ENCODE results near the gene SEPSECS. TPM values are rescaled to one million over a fixed set of nuclear protein-coding genes. Genes with fewer than 3 reads are reported as not detected.

Gene SEPSECS
- total and polyA plus RNA-seq, 2 donors (not counting 1 experiment from before 2014, with no cell fraction given) = 5.9 to 12.4 TPM

GRCh38 chr4:25111648-25112196 is 48.5 kb downstream of the SEPSECS start:
- Histone ChIP-seq H3K9ac (ENCODE audit: insufficient read depth, low read length) (no peak overlapping the region), H4K20me1 (ENCODE audit: control insufficient read depth, extremely low read depth, insufficient read depth, low read length) (no peaks in the 10 kb centered on the region), H2AFZ (ENCODE audit: low read length) (no peak overlapping the region), H3K4me1 (ENCODE audit: control insufficient read depth, extremely low read depth, insufficient read depth, low read length) (no peaks in the 10 kb centered on the region), H3K4me3 (replicated peaks in 1 of 4; ENCODE audit: control extremely low read depth in 1 of 4, insufficient read depth in 1 of 4, low read depth in 3 of 4, low read length in 4 of 4) (no peak overlapping the region), H3K36me3 (ENCODE audit: control insufficient read depth, insufficient read depth, low read length) (no peaks in the 10 kb centered on the region), H3K27me3 (ENCODE audit: control insufficient read depth, insufficient read depth, low read length) (peaks cover 5% of the 10 kb centered on the region), H3K9me3 (ENCODE audit: control insufficient read depth, insufficient read depth, low read depth, low read length) (no peaks in the 10 kb centered on the region), H3K27ac (ENCODE audit: insufficient read depth, low read length) (no peak overlapping the region), H3K4me2 (ENCODE audit: extremely low read depth, insufficient read depth, low read length) (no peak overlapping the region), H3K79me2 (ENCODE audit: control insufficient read depth, insufficient read depth, low read length) (no peaks in the 10 kb centered on the region)
- TF ChIP-seq CTCF (conservative IDR thresholded peaks at IDR 0.05 in 1 of 2, IDR thresholded peaks at IDR 0.05 in 1 of 2; ENCODE audit: low read depth in 1 of 2, low read length in 2 of 2) (no peak), EZH2 (IDR thresholded peaks at IDR 0.05; ENCODE audit: low read length, missing control alignments) (no peak)
- DNase-seq (ENCODE audit: low read depth in 2 of 2) = no peak

- Histone ChIP-seq H3K27me3 (ENCODE audit: control insufficient read depth, insufficient read depth, low read length) (peaks cover 6% of the 10 kb centered on the region), H3K4me2 (ENCODE audit: extremely low read depth, insufficient read depth, low read length) (no peak overlapping the region), H3K9me3 (ENCODE audit: control insufficient read depth, insufficient read depth, low read depth, low read length) (no peaks in the 10 kb centered on the region), H4K20me1 (ENCODE audit: control insufficient read depth, extremely low read depth, insufficient read depth, low read length) (no peaks in the 10 kb centered on the region), H3K36me3 (ENCODE audit: control insufficient read depth, insufficient read depth, low read length) (no peaks in the 10 kb centered on the region), H3K4me1 (ENCODE audit: control insufficient read depth, extremely low read depth, insufficient read depth, low read length) (no peaks in the 10 kb centered on the region), H3K4me3 (replicated peaks in 1 of 4; ENCODE audit: control extremely low read depth in 1 of 4, insufficient read depth in 1 of 4, low read depth in 3 of 4, low read length in 4 of 4) (no peak overlapping the region), H2AFZ (ENCODE audit: low read length) (no peak overlapping the region), H3K79me2 (ENCODE audit: control insufficient read depth, insufficient read depth, low read length) (no peaks in the 10 kb centered on the region), H3K27ac (ENCODE audit: insufficient read depth, low read length) (no peak overlapping the region), H3K9ac (ENCODE audit: insufficient read depth, low read length) (no peak overlapping the region)
- TF ChIP-seq CTCF (conservative IDR thresholded peaks at IDR 0.05 in 1 of 2, IDR thresholded peaks at IDR 0.05 in 1 of 2; ENCODE audit: low read depth in 1 of 2, low read length in 2 of 2) = no peak
- no peak for TF ChIP-seq EZH2 (IDR thresholded peaks at IDR 0.05; ENCODE audit: low read length, missing control alignments)
- no peak for DNase-seq (ENCODE audit: low read depth in 2 of 2)
These were observed 49.5 kb downstream of the SEPSECS start for GRCh38 chr4:25110527-25111329.

- no peaks in the 10 kb centered on the region for H4K20me1 ChIP-seq (ENCODE audit: control insufficient read depth, extremely low read depth, insufficient read depth, low read length)
- no peaks in the 10 kb centered on the region for H3K4me1 ChIP-seq (ENCODE audit: control insufficient read depth, extremely low read depth, insufficient read depth, low read length)
- no peak overlapping the region for H3K4me2 ChIP-seq (ENCODE audit: extremely low read depth, insufficient read depth, low read length)
- no peak overlapping the region for H3K27ac ChIP-seq (ENCODE audit: insufficient read depth, low read length)
- H3K27me3 ChIP-seq (ENCODE audit: control insufficient read depth, insufficient read depth, low read length) = peaks cover 6% of the 10 kb centered on the region
- no peak for TF ChIP-seq EZH2 (IDR thresholded peaks at IDR 0.05; ENCODE audit: low read length, missing control alignments)
- no peak for TF ChIP-seq CTCF (conservative IDR thresholded peaks at IDR 0.05 in 1 of 2, IDR thresholded peaks at IDR 0.05 in 1 of 2; ENCODE audit: low read depth in 1 of 2, low read length in 2 of 2)
- no peaks in the 10 kb centered on the region for H3K79me2 ChIP-seq (ENCODE audit: control insufficient read depth, insufficient read depth, low read length)
- no peak overlapping the region for H2AFZ ChIP-seq (ENCODE audit: low read length)
- H3K4me3 ChIP-seq (replicated peaks in 1 of 4; ENCODE audit: control extremely low read depth in 1 of 4, insufficient read depth in 1 of 4, low read depth in 3 of 4, low read length in 4 of 4) = no peak overlapping the region
- no peak for DNase-seq (ENCODE audit: low read depth in 2 of 2)
- no peak overlapping the region for H3K9ac ChIP-seq (ENCODE audit: insufficient read depth, low read length)
- no peaks in the 10 kb centered on the region for H3K9me3 ChIP-seq (ENCODE audit: control insufficient read depth, insufficient read depth, low read depth, low read length)
- no peaks in the 10 kb centered on the region for H3K36me3 ChIP-seq (ENCODE audit: control insufficient read depth, insufficient read depth, low read length)
These were observed 50.7 kb downstream of the SEPSECS start for GRCh38 chr4:25109511-25109910.

Data from fibroblast of lung (primary cell).